Measurements from ENCODE around the gene FBLN2.

The FBLN2 gene

GRCh38 chr3:13616359-13616758, 67.4 kb downstream of the FBLN2 start:
- Histone ChIP-seq H3K9ac (ENCODE audit: low read length) (no peak overlapping the region), H4K20me1 (ENCODE audit: insufficient read depth, low read length) (no peaks in the 10 kb centered on the region), H3K4me3 (ENCODE audit: low read length) (no peak overlapping the region), H3K9me3 (ENCODE audit: insufficient read depth, low read length) (no peaks in the 10 kb centered on the region), H3K79me2 (ENCODE audit: low read length) (no peaks in the 10 kb centered on the region), H3K4me1 (ENCODE audit: low read length) (no peaks in the 10 kb centered on the region), H3K36me3 (replicated peaks; ENCODE audit: low read depth, low read length) (no peaks in the 10 kb centered on the region), H3K27ac (ENCODE audit: low read length) (no peak overlapping the region), H3K4me2 (ENCODE audit: low read length) (no peak overlapping the region), H2AFZ (ENCODE audit: low read depth, low read length) (no peak overlapping the region), H3K27me3 (ENCODE audit: low read depth, low read length) (0 out of 2 replicates have a peak, but pooled peaks cover 8% of the 10 kb centered on the region)
- TF ChIP-seq EZH2phosphoT487 (IDR thresholded peaks at IDR 0.05; ENCODE audit: low read depth), result no peak

DNA sequence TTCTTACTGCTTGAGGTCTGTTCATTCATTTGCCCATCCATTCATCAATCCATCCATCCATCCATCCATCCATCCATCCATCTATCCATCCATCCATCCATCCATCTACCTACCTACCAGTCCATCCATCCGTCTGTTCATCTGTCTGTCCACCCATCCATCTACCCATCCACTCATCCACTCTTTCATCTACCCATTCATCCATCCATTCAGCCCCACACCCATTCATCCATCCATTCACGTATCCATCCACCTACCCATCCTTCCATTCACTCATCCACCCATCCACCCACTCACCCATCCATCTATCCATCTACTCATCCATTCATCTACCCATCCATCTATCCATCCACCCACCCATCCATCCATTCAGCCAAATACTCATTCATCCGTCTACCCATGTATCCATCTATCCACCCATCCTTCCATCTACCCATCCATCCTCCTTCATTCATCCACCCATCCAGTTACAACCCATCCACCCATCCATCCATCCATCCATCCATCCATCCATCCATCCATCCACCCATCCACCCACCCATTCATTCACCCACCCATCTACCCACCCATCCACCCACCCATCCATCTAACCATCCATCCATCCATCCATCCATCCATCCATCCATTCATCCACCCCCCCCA, 68.3 kb downstream of the FBLN2 start:
- Histone ChIP-seq H3K4me3 (ENCODE audit: low read length) (no peak overlapping the region), H3K36me3 (replicated peaks; ENCODE audit: low read depth, low read length) (no peaks in the 10 kb centered on the region), H3K4me1 (ENCODE audit: low read length) (no peaks in the 10 kb centered on the region), H3K9me3 (ENCODE audit: insufficient read depth, low read length) (no peaks in the 10 kb centered on the region), H3K4me2 (ENCODE audit: low read length) (no peak overlapping the region), H3K27me3 (ENCODE audit: low read depth, low read length) (0 out of 2 replicates have a peak, but pooled peaks cover 3% of the 10 kb centered on the region), H3K79me2 (ENCODE audit: low read length) (no peaks in the 10 kb centered on the region), H4K20me1 (ENCODE audit: insufficient read depth, low read length) (no peaks in the 10 kb centered on the region), H2AFZ (ENCODE audit: low read depth, low read length) (no peak overlapping the region), H3K27ac (ENCODE audit: low read length) (no peak overlapping the region), H3K9ac (ENCODE audit: low read length) (no peak overlapping the region)
- TF ChIP-seq CTCF (IDR thresholded peaks at IDR 0.05; ENCODE audit: low read depth, low read length), result no peak
- no peak for TF ChIP-seq EZH2phosphoT487 (IDR thresholded peaks at IDR 0.05; ENCODE audit: low read depth)

DNA sequence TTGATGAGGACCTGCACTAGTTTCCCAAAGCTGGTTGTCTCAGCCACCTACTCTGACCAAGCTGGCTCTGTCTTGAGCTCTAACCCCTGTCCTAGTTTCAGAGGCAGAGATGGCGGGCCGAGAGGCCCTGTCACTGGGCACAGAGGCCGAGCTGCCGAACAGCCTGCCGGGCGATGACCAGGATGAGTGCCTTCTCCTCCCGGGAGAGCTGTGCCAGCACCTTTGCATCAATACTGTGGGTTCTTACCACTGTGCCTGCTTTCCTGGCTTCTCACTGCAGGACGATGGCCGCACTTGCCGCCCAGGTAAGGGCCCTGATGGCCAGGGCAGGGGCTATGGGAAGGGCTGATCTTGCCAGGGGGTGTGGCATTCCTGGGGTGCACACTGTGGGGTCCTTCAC, 69.1 kb downstream of the FBLN2 start:
- no peak overlapping the region for H3K9ac ChIP-seq (ENCODE audit: low read length)
- H4K20me1 ChIP-seq (ENCODE audit: insufficient read depth, low read length), result no peaks in the 10 kb centered on the region
- H3K79me2 ChIP-seq (ENCODE audit: low read length), result no peaks in the 10 kb centered on the region
- TF ChIP-seq EZH2phosphoT487 (IDR thresholded peaks at IDR 0.05; ENCODE audit: low read depth) (no peak), CTCF (IDR thresholded peaks at IDR 0.05; ENCODE audit: low read depth, low read length) (no peak)
- H2AFZ ChIP-seq (ENCODE audit: low read depth, low read length), result no peak overlapping the region
- H3K9me3 ChIP-seq (ENCODE audit: insufficient read depth, low read length), result no peaks in the 10 kb centered on the region
- H3K4me2 ChIP-seq (ENCODE audit: low read length), result no peak overlapping the region
- no peak overlapping the region for H3K4me3 ChIP-seq (ENCODE audit: low read length)
- H3K27me3 ChIP-seq (ENCODE audit: low read depth, low read length), result 0 out of 2 replicates have a peak, but pooled peaks cover 3% of the 10 kb centered on the region
- H3K36me3 ChIP-seq (replicated peaks; ENCODE audit: low read depth, low read length), result no peaks in the 10 kb centered on the region
- H3K4me1 ChIP-seq (ENCODE audit: low read length), result no peaks in the 10 kb centered on the region
- no peak overlapping the region for H3K27ac ChIP-seq (ENCODE audit: low read length)

- H3K27me3 ChIP-seq (ENCODE audit: low read depth, low read length), result 0 out of 2 replicates have a peak, but pooled peaks cover 3% of the 10 kb centered on the region
Measured at GRCh38 chr3:13618836-13619235, 69.9 kb downstream of the FBLN2 start.

More at GRCh38 chr3:13618836-13619235, 69.9 kb downstream of the FBLN2 start:
- no peaks in the 10 kb centered on the region for H3K4me1 ChIP-seq (ENCODE audit: low read length)
- no peaks in the 10 kb centered on the region for H3K36me3 ChIP-seq (replicated peaks; ENCODE audit: low read depth, low read length)
- no peak overlapping the region for H3K4me2 ChIP-seq (ENCODE audit: low read length)
- no peaks in the 10 kb centered on the region for H4K20me1 ChIP-seq (ENCODE audit: insufficient read depth, low read length)
- no peaks in the 10 kb centered on the region for H3K79me2 ChIP-seq (ENCODE audit: low read length)
- H3K9ac ChIP-seq (ENCODE audit: low read length), result no peak overlapping the region
- no peak overlapping the region for H3K27ac ChIP-seq (ENCODE audit: low read length)
- H3K9me3 ChIP-seq (ENCODE audit: insufficient read depth, low read length), result no peaks in the 10 kb centered on the region
- H3K4me3 ChIP-seq (ENCODE audit: low read length), result no peak overlapping the region
- H2AFZ ChIP-seq (ENCODE audit: low read depth, low read length), result no peak overlapping the region
- TF ChIP-seq EZH2phosphoT487 (IDR thresholded peaks at IDR 0.05; ENCODE audit: low read depth), result no peak
- no peak for TF ChIP-seq CTCF (IDR thresholded peaks at IDR 0.05; ENCODE audit: low read depth, low read length)
